Activated CD4-positive, alpha-beta memory T cell treated with anti-CD3 and anti-CD28 coated beads, Interleukin-2, amount 10 ng/mL, durations not matched to agents 7 days and 5 days (primary cell): ENCODE results near the gene CHD8. TPM values are rescaled to one million over a fixed set of nuclear protein-coding genes. Genes with fewer than 3 reads are reported as not detected.
A peak's percentile ranks its signal among the peaks of the same experiment; 100 is the strongest.
"Not testable (repeated sequence)": the region's sequence is repeated elsewhere in the genome, so short reads cannot be mapped to it uniquely, and the experiment has no call there.

Experiments used
- CTCF ChIA-PET: fragments of 350-600 bp; sonication (Branson Sonifier 250); formaldehyde crosslinking; loops from one replicate; lab custom pipeline; 2021; ENCODE audit warnings: antibody characterized with exemption, inconsistent platforms; lab: Charles Lee
- POLR2A ChIA-PET: fragments of 350-600 bp; sonication (Branson Sonifier 250); formaldehyde crosslinking; loops from one replicate; lab custom pipeline; 2021; ENCODE audit warnings: antibody characterized with exemption; lab: Charles Lee
- DNase-seq: peaks from one replicate; pipeline ENCODE4 v3.0.0-alpha.2; 2020
- H3K27ac Mint-ChIP-seq: one replicate; pipeline ENCODE4 v1.8.0; 2021; ENCODE audit warnings: mild to moderate bottlenecking, mixed read lengths
- H3K27me3 Mint-ChIP-seq: one replicate; pipeline ENCODE4 v1.8.0; 2021; ENCODE audit warnings: mixed read lengths
- H3K36me3 Mint-ChIP-seq: one replicate; pipeline ENCODE4 v1.8.0; 2021; ENCODE audit warnings: low read depth, mixed read lengths
- H3K4me1 Mint-ChIP-seq: one replicate; pipeline ENCODE4 v1.8.0; 2021; ENCODE audit warnings: mixed read lengths
- H3K4me3 Mint-ChIP-seq: one replicate; pipeline ENCODE4 v1.8.0; 2021; ENCODE audit warnings: mild to moderate bottlenecking, mixed read lengths
- H3K9me3 Mint-ChIP-seq: one replicate; pipeline ENCODE4 v1.8.0; 2021; ENCODE audit warnings: mixed read lengths
- total RNA-seq, 2 experiments: library from RNA; stranded (reverse); gene quantifications; one replicate each; pipeline ENCODE4 v1.2.3, GENCODE V29; 2021

The CHD8 gene
- total RNA-seq, 2 experiments from 2014 or later = 108 to 112 TPM

GRCh38 chr14:21476925-21477681 lies 21.2 kb upstream of the CHD8 start, which contains the start of the genes RAB2B and TOX4:
Gene RAB2B (minus strand): TSS chr14:21476959. CDS start chr14:21476872, 87 bp downstream.
Gene TOX4 (plus strand): TSS chr14:21477195. CDS start chr14:21477279, 84 bp downstream.
- H3K27ac Mint-ChIP-seq = peak within 1 kb of the TSS; percentile 100
- H3K36me3 Mint-ChIP-seq = peaks cover 22% of the 10 kb centered on the region
- no peaks in the 10 kb centered on the region for H3K9me3 Mint-ChIP-seq
- DNase-seq = peak; percentile 97
- CTCF ChIA-PET = interaction anchor here (0.7 to 4.0 kb wide), 22 partner anchors 8 to 462 kb away, joined by 3 to 54 read pairs (median 4); partner anchors contain the start of genes CHD8, METTL3 and SALL2
- H3K27me3 Mint-ChIP-seq = no peaks in the 10 kb centered on the region
- peak within 1 kb of the TSS; percentile 100 for H3K4me3 Mint-ChIP-seq
- peaks cover 46% of the 10 kb centered on the region for H3K4me1 Mint-ChIP-seq
- POLR2A ChIA-PET = interaction anchor here (0.9 to 4.1 kb wide), 22 partner anchors 12 to 1530 kb away, joined by 3 to 46 read pairs (median 4); partner anchors contain the start of genes CHD8, METTL3 and SUPT16H

GRCh38 chr14:21476523-21476924 lies 20.6 kb upstream of the CHD8 start:
- Mint-ChIP-seq H3K36me3 (peaks cover 21% of the 10 kb centered on the region), H3K9me3 (no peaks in the 10 kb centered on the region), H3K27ac (peak overlapping the region; percentile 100), H3K27me3 (no peaks in the 10 kb centered on the region), H3K4me1 (peaks cover 46% of the 10 kb centered on the region), H3K4me3 (peak overlapping the region; percentile 100)
- CTCF ChIA-PET = interaction anchor here (0.7 to 4.0 kb wide), 12 partner anchors 11 to 372 kb away, joined by 3 to 54 read pairs (median 6); partner anchors contain the start of genes CHD8, METTL3 and SALL2
- DNase-seq = no peak
- POLR2A ChIA-PET = interaction anchor here (0.6 to 4.1 kb wide), 11 partner anchors 11 to 92 kb away, joined by 3 to 46 read pairs (median 12); partner anchors contain the start of genes CHD8, METTL3 and SUPT16H

DNA sequence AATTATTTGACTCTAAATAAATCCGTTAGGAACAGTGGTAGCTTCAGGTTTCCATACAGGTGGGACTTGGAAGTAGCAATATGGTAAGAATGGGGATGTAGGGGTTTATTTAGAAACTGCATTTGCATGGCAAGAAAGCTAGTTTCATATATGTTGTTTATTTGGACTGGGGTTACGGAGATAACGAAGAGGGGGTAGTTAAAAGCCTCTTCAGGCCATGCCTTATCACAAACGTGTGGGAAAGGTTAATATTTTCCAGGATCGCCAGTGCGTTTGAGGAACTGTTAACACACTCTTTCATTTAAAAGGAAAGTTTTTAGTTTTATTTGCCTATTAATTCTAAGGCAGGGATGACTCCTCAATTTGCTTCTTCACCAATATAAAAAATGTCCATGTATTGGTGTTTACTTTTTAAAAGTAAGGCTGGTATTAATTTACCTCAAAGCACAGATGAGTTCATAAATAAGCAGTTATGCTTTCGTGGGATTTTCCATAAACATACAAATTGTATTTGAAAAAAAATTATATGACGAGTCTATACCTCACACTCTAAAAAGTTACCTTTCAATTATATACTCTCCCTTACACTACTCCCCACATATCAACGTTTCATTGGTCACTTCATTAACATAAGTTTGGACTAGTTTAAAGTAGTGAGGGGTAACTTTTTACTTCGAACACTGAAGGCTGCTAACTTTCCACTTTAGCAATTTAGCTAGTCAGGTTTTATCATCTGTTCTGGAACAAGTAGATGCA lies 20.0 kb upstream of the CHD8 start:
- H3K9me3 Mint-ChIP-seq = no peaks in the 10 kb centered on the region
- H3K27ac Mint-ChIP-seq = peak overlapping the region; percentile 100
- H3K36me3 Mint-ChIP-seq = peaks cover 22% of the 10 kb centered on the region
- no peaks in the 10 kb centered on the region for H3K27me3 Mint-ChIP-seq
- no peak for DNase-seq
- H3K4me3 Mint-ChIP-seq = peak overlapping the region; percentile 100
- ChIA-PET POLR2A (interaction anchor here (0.6 to 4.1 kb wide), 9 partner anchors 11 to 92 kb away, joined by 3 to 46 read pairs (median 12); partner anchors contain the start of genes CHD8, METTL3 and SUPT16H), CTCF (interaction anchor here (0.6 to 4.0 kb wide), 13 partner anchors 10 to 371 kb away, joined by 3 to 54 read pairs (median 5); partner anchors contain the start of genes CHD8, METTL3 and SALL2)
- peaks cover 44% of the 10 kb centered on the region for H3K4me1 Mint-ChIP-seq

DNA sequence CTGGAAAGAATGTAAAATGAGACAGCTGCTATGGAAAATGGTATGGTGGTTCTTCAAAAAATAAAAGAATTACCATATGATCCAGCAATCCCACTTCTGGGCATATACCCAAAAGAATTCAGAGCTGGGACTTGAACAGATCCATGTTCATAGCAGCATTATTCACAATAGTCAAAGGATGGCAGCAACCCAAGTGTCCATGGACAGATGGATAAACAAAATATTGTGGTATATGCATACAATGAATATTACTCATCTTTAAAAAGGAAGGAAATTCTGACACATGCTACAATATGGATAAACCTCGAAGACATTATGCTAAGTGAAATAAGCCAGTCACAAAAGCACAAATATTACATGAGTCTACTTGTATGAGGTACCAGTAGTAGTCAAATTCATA lies 11.7 kb upstream of the CHD8 start:
- ChIA-PET POLR2A (interaction anchor here (5.2 kb wide), 1 partner anchor 10 kb away, joined by 30 read pairs; the partner anchor contains the start of genes RAB2B and TOX4), CTCF (interaction anchor here (3.4 kb wide), 1 partner anchor 11 kb away, joined by 18 read pairs; the partner anchor contains the start of gene CHD8)
- Mint-ChIP-seq H3K4me3 (no peak overlapping the region), H3K4me1 (peaks cover 4% of the 10 kb centered on the region), H3K27me3 (no peaks in the 10 kb centered on the region), H3K36me3 (peaks cover 32% of the 10 kb centered on the region), H3K9me3 (no peaks in the 10 kb centered on the region), H3K27ac (no peak overlapping the region)
- no peak for DNase-seq

DNA sequence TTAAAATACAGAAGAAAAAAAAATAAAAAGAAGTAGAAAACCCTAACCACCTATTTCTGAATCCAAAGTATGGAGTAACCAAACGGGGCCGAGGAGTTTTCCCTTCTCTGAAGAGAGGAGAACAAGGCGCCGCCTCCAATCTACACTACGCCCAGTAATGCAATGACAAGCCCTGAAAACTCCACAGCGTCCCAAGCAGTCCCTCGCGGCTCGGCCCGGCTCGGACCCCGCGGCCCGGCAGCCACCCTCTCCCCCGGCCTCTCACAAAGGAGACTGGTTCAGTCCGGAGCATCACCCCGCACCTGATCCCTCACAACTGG lies 371 bp downstream of the CHD8 start:
- peaks cover 41% of the 10 kb centered on the region for H3K4me1 Mint-ChIP-seq
- no peak for DNase-seq
- peak overlapping the region; percentile 99 for H3K27ac Mint-ChIP-seq
- H3K4me3 Mint-ChIP-seq = peak overlapping the region; percentile 98
- ChIA-PET POLR2A (interaction anchor here (0.6 to 3.6 kb wide), 23 partner anchors 9 to 1463 kb away, joined by 3 to 103 read pairs (median 5); partner anchors contain the start of genes METTL3, RAB2B, RBM23 and SUPT16H), CTCF (interaction anchor here (0.6 to 4.7 kb wide), 21 partner anchors 10 to 1640 kb away, joined by 3 to 54 read pairs (median 5); partner anchors contain the start of genes ACIN1, C14orf119, HAUS4 and METTL3)
- no peaks in the 10 kb centered on the region for H3K9me3 Mint-ChIP-seq
- H3K27me3 Mint-ChIP-seq = no peaks in the 10 kb centered on the region
- peaks cover 26% of the 10 kb centered on the region for H3K36me3 Mint-ChIP-seq

- CTCF ChIA-PET = interaction anchor here (0.6 to 4.7 kb wide), 10 partner anchors 11 to 73 kb away, joined by 3 to 54 read pairs (median 10); partner anchors contain the start of genes METTL3, RAB2B, SUPT16H and TOX4
- DNase-seq = no peak
- peaks cover 47% of the 10 kb centered on the region for H3K4me1 Mint-ChIP-seq
Observed at GRCh38 chr14:21454843-21455544, 929 bp downstream of the CHD8 start.

DNA sequence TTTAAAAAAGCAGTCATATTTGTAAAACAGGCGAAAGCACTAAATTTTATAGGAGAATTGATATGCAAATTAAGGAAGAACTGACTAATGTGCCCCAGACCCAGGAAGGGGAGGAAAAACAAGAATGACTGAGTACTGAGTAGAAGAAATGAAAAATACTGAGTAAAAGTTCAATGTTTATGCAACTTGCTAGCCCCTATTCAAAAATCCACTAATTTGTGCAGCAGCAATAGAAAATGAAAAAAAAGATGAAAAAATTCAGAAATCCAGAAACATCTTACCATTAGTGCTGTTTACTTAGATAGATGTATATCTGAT lies 6.1 kb downstream of the CHD8 start:
- CTCF ChIA-PET = interaction anchor here (1.5 kb wide), 1 partner anchor 13 kb away, joined by 4 read pairs; no protein-coding TSS in a partner anchor
- Mint-ChIP-seq H3K9me3 (no peaks in the 10 kb centered on the region), H3K4me3 (no peak overlapping the region), H3K4me1 (peaks cover 63% of the 10 kb centered on the region), H3K36me3 (peaks cover 28% of the 10 kb centered on the region), H3K27me3 (no peaks in the 10 kb centered on the region), H3K27ac (peak overlapping the region; percentile 69)
- no peak for DNase-seq
- POLR2A ChIA-PET = interaction anchor here (0.9 to 3.0 kb wide), 2 partner anchors 12 to 28 kb away, joined by 3 to 23 read pairs; partner anchors contain the start of gene TOX4

More at GRCh38 chr14:21454843-21455544, 929 bp downstream of the CHD8 start:
- Mint-ChIP-seq H3K27ac (peak overlapping the region; percentile 99), H3K9me3 (no peaks in the 10 kb centered on the region), H3K27me3 (no peaks in the 10 kb centered on the region), H3K4me3 (peak overlapping the region; percentile 98), H3K36me3 (peaks cover 29% of the 10 kb centered on the region)
- POLR2A ChIA-PET = interaction anchor here (0.6 to 3.6 kb wide), 21 partner anchors 8 to 1464 kb away, joined by 3 to 103 read pairs (median 5); partner anchors contain the start of genes METTL3, RAB2B, RBM23 and SUPT16H

GRCh38 chr14:21442657-21443056 lies 13.3 kb downstream of the CHD8 start:
- not testable (repeated sequence) for H3K4me3 Mint-ChIP-seq, H3K9me3 Mint-ChIP-seq, H3K27me3 Mint-ChIP-seq, DNase-seq, H3K27ac Mint-ChIP-seq
- peaks cover 15% of the 10 kb centered on the region for H3K36me3 Mint-ChIP-seq
- H3K4me1 Mint-ChIP-seq = peaks cover 29% of the 10 kb centered on the region
- POLR2A ChIA-PET = interaction anchor here (2.2 kb wide), 1 partner anchor 12 kb away, joined by 8 read pairs; no protein-coding TSS in a partner anchor
- CTCF ChIA-PET = interaction anchor here (6.0 kb wide), 1 partner anchor 14 kb away, joined by 24 read pairs; the partner anchor contains the start of gene CHD8

GRCh38 chr14:21440859-21441258 lies 15.1 kb downstream of the CHD8 start:
- peaks cover 33% of the 10 kb centered on the region for H3K4me1 Mint-ChIP-seq
- H3K36me3 Mint-ChIP-seq = peaks cover 18% of the 10 kb centered on the region
- ChIA-PET CTCF (interaction anchor here (1.4 kb wide), 1 partner anchor 15 kb away, joined by 5 read pairs; the partner anchor contains the start of gene CHD8), POLR2A (interaction anchor here (0.7 to 1.2 kb wide), 2 partner anchors 14 to 15 kb away, joined by 3 read pairs; partner anchors contain the start of gene CHD8)
- H3K4me3 Mint-ChIP-seq = no peak overlapping the region
- H3K27me3 Mint-ChIP-seq = no peaks in the 10 kb centered on the region
- H3K9me3 Mint-ChIP-seq = no peaks in the 10 kb centered on the region
- no peak for DNase-seq
- H3K27ac Mint-ChIP-seq = no peak overlapping the region

- H3K36me3 Mint-ChIP-seq = peaks cover 31% of the 10 kb centered on the region
- H3K27ac Mint-ChIP-seq = peak overlapping the region; percentile 76
- H3K27me3 Mint-ChIP-seq = no peaks in the 10 kb centered on the region
- POLR2A ChIA-PET = interaction anchor here (0.7 to 5.0 kb wide), 17 partner anchors 9 to 207 kb away, joined by 3 to 103 read pairs (median 5); partner anchors contain the start of genes CHD8, METTL3, RAB2B and SUPT16H
- CTCF ChIA-PET = interaction anchor here (0.8 to 2.0 kb wide), 7 partner anchors 9 to 61 kb away, joined by 3 to 38 read pairs (median 4); partner anchors contain the start of genes CHD8 and TOX4
- DNase-seq = peak; percentile 99
- peak overlapping the region; percentile 86 for H3K4me3 Mint-ChIP-seq
- peaks cover 50% of the 10 kb centered on the region for H3K4me1 Mint-ChIP-seq
- H3K9me3 Mint-ChIP-seq = no peaks in the 10 kb centered on the region
Observed at GRCh38 chr14:21437063-21437901, 18.6 kb downstream of the CHD8 start.
